GM18505 (cell line): ENCODE data around the gene TMEM200A.

Experiments
- ATAC-seq: cut with Tn5 transposase; IDR thresholded peaks from one replicate; pipeline ENCODE4 v1.9.1; 2021; ENCODE audit not compliant: unreplicated experiment
- POLR2A ChIP-seq: IDR thresholded peaks from 4 replicates; pipeline ENCODE4 v1.6.1; 2011; ENCODE audit warnings: borderline replicate concordance; ENCODE audit not compliant: insufficient read depth, insufficient read length; ENCODE audit errors: extremely low read depth

The TMEM200A gene

GRCh38 chr6:130417951-130418350 lies 52.1 kb downstream of the TMEM200A start:
- ATAC-seq = no peak

DNA sequence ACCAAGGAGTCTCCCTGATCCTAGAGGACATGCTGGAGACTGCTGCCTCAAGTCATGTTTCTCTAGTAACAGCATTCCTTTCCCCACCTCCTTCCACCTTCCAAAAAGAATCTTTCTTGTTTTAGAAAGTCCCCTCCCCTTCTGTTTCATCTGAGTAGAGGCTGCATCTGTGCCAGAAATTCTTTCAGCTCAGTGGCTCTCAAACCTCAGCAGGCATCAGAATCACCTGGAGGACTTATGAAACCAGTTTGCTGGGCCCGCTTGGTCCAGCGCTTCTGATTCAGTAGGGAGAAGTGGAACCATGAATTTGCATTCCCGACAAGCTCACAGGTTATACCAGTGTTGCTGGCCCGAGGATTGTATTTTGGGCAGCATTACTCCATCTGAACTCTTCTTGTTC lies 55.1 kb downstream of the TMEM200A start:
- TF ChIP-seq POLR2A = no peak
- ATAC-seq = no peak

More at GRCh38 chr6:130417951-130418350, 52.1 kb downstream of the TMEM200A start:
- no peak for TF ChIP-seq POLR2A

GRCh38 chr6:130421585-130421984 lies 55.8 kb downstream of the TMEM200A start:
- no peak for TF ChIP-seq POLR2A
- ATAC-seq = no peak

DNA sequence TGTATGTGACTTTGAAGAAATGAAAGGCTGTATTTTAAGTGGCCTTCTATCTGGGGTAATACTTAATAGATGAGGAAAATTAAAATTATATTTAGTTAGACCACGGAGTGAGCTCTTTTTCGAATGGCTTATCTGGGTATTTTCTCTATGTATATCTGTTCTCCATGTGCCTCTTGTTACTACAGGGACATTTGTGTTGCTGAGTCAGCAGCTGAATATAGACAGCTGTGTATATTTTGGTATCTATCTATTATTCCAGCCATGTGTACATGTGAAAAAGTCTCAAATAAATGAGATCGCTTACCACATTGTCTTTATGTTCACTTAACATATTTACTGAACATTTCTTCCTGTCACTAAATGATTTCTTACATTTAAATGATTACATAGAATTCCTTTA lies 57.2 kb downstream of the TMEM200A start:
- ATAC-seq = no peak
- no peak for TF ChIP-seq POLR2A

DNA sequence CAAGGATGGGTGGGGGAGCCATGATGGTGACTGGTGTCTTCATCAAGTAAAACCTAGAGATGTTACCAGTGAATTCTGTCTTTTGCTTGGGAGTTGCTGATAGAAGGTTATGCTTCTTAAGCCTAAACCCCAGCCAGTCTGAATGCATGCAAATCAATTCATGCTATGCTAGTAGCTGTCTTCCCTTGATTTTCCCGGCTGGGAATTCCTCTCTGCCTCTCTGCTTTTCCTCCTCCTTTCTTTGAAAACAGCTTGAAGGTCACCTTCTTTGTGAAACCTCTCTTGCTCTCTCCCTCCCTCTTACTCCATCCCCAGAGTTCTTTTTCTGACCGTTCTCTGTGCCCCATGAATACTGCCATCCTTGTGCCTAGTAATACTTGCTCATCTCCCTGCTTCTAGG lies 58.9 kb downstream of the TMEM200A start:
- TF ChIP-seq POLR2A = no peak
- no peak for ATAC-seq

- TF ChIP-seq POLR2A = no peak
- no peak for ATAC-seq
Observed at GRCh38 chr6:130425537-130425936, 59.7 kb downstream of the TMEM200A start.

DNA sequence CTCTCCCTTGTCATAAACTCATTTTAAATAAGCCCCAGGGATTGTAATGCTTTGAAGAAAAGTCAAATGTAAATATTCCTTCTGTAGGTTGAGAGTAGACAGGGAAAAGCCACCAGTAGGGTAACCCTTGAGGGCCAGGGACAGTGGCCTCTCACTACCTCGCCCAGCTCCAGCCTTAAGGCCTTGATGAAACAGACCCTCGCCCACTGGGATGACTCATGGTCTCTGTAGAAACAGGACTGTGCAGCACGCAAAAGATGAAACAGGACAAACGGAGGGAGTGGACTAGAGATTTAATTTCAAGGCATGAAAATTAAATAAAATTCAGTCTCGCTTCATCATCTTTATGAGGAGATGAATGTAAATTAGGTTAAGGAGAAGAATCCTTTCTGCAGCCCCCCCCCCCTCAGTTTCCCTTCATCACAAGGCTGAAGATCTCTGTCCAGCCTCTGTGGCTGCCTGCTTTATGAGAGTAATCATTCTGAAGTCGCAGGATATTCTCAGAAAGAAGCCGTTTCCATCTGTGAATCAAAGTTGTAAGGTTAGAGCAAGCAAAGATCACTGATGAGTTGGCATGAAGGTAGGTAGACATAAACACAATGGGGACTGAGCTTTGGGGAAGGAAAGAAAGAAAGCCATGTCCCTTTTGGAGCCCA lies 60.4 kb downstream of the TMEM200A start:
- no peak for TF ChIP-seq POLR2A
- ATAC-seq = no peak

GRCh38 chr6:130431346-130431852 lies 65.6 kb downstream of the TMEM200A start:
- no peak for TF ChIP-seq POLR2A
- no peak for ATAC-seq

DNA sequence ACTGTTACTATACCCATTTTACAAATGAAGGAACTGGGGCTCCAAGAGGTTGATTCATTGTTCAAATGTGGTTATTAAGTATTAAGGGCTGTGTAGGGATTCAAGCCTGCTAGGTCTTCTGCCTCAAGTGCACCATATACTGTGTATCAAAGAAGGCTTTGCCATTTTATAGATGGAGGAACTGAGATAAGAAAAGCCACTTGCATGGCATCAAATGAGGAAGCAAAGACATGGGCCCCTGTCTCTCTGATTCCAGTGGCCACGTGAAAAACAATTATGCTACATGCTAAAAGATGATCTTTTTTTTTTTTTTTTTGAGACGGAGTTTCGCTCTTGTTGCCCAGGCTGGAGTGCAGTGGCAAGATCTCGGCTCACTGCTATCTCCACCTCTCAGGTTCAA lies 67.0 kb downstream of the TMEM200A start:
- no peak for TF ChIP-seq POLR2A
- no peak for ATAC-seq

DNA sequence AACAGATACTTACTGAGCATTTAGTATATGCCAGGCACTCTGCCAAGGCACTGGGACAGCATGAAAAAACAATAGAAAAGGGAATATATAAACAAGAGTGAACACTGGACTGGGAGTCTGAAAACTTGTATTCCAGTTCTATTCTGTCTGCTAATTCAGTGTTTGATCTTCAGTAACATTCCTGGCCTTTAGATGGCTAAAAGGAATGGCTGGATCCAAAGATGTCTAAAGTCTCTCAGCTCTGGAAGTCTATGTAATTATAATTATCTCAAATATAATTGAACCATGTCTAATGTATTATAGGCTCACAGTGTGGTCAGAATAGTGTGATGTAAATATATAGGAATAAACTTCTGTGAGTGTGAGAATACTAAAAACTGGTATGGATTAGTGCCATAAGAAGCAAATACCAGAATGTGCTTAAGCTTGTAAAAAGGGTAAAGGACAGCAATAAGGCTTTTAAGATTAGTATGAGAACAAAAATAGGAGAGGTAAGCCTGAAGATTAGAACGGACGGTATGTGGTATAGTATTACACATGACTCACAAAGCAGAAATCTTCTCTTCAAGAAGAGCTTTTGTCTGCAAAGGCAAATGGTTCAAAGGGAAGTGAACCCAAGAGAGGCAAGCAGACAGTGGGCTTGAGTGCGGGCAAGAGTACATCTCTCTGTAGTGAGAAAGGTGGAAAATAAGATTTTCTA lies 68.5 kb downstream of the TMEM200A start:
- ATAC-seq = no peak
- no peak for TF ChIP-seq POLR2A

GRCh38 chr6:130435181-130435580 lies 69.4 kb downstream of the TMEM200A start:
- no peak for TF ChIP-seq POLR2A
- no peak for ATAC-seq

DNA sequence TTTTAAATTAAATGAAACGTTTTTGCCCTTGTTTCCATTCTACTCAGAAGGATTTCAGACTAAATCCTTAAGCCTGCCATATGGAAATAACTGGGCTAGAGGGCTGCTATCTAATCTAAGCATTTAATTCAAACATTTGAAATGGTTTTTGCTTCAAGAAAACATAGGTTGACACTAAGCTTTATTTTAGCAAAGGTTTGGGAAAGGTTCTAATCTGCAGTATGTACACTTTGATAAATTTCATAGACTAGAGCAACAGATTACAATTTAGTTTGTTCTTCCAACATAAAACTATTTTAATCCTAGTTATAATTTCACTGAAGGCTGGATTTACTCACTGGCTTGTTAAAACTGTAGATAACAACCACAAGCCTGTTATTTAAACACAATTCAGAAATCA lies 72.1 kb downstream of the TMEM200A start:
- no peak for TF ChIP-seq POLR2A
- no peak for ATAC-seq

- no peak for ATAC-seq
- no peak for TF ChIP-seq POLR2A
Observed at GRCh38 chr6:130447374-130447773, 81.6 kb downstream of the TMEM200A start.

DNA sequence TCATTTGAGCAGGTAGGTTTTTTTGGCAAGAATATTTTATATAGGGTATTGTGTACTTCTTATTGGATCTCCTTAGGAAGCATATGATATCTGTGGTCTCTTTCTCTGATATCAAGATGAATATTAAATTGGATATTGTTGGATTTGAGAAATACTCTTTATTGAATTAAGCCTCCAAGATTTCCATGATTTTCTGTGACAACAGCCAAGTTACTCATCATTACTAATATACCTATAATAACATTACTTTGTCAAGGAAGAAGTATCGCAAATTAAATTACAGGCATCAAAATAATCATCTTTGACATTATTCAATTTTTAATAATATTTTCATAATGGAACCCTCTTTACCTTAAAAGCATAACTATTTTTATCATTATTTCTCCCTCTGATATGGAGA lies 86.5 kb downstream of the TMEM200A start:
- ATAC-seq = no peak
- TF ChIP-seq POLR2A = no peak
